ENCODE measurements around the gene MCOLN2. TPM values are rescaled to one million over a fixed set of nuclear protein-coding genes. Genes with fewer than 3 reads are reported as not detected.

The MCOLN2 gene
- total RNA-seq, 1 experiment from 2014 or later = 3.8 TPM

DNA sequence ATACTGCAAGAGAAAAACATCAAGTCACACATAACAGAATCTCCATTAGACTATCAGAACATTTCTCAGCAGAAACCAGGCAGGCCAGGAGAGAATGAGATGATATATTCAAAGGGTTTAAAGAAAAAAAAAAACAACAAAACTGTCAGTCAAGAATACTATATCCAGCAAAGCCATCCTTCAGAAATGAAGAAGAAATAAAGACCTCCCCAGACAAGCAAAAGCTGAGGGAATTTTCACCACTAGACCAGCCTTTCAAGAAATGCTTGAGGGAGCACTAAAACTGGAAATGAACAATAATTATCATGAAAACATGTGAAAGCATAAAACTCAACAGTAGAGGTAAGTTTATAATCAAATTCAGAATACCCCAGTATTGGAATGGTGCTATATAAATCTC lies 47.2 kb downstream of the MCOLN2 start:
- peaks cover 7% of the 10 kb centered on the region; the same call in 1 of the 2 replicates for H3K9me3 Mint-ChIP-seq
- CTCF ChIA-PET = interaction anchor here (0.5 kb wide), 1 partner anchor 48 kb away, joined by 3 read pairs; the partner anchor contains the start of gene MCOLN2

More for the DNA sequence above, 47.2 kb downstream of the MCOLN2 start:
- Mint-ChIP-seq H3K4me1 (peaks cover 32% of the 10 kb centered on the region), H3K4me3 (no peak overlapping the region), H3K36me3 (0 out of 2 replicates have a peak, but pooled peaks cover 5% of the 10 kb centered on the region), H3K27me3 (ENCODE audit: low read depth) (no peaks in the 10 kb centered on the region), H3K27ac (no peak overlapping the region)
- DNase-seq (ENCODE audit: low spot score) = no peak
- no peak for TF ChIP-seq JAZF1 (CRISPR knock-in tag; IDR thresholded peaks at IDR 0.05)
- no peak for TF ChIP-seq TP53 (CRISPR knock-in tag; IDR thresholded peaks at IDR 0.05)
- TF ChIP-seq SMAD4 (CRISPR knock-in tag; IDR thresholded peaks at IDR 0.05) = no peak
- TF ChIP-seq HMGA2 (CRISPR knock-in tag; IDR thresholded peaks at IDR 0.05) = no peak
- no peak for TF ChIP-seq ZNF671 (CRISPR knock-in tag; IDR thresholded peaks at IDR 0.05)
- TF ChIP-seq ZMAT4 (CRISPR knock-in tag; IDR thresholded peaks at IDR 0.05) = no peak
- no peak for TF ChIP-seq TCF7 (CRISPR knock-in tag; IDR thresholded peaks at IDR 0.05; ENCODE audit: low read depth)
- no peak for TF ChIP-seq FOXP4 (CRISPR knock-in tag; IDR thresholded peaks at IDR 0.05)
- TF ChIP-seq ATF2 (CRISPR knock-in tag; IDR thresholded peaks at IDR 0.05; ENCODE audit: borderline replicate concordance, low read depth) = no peak
- TF ChIP-seq SOX15 (CRISPR knock-in tag; IDR thresholded peaks at IDR 0.05) = no peak
- no peak for TF ChIP-seq PRRX2 (CRISPR knock-in tag; IDR thresholded peaks at IDR 0.05)
- TF ChIP-seq, protein P1, sequence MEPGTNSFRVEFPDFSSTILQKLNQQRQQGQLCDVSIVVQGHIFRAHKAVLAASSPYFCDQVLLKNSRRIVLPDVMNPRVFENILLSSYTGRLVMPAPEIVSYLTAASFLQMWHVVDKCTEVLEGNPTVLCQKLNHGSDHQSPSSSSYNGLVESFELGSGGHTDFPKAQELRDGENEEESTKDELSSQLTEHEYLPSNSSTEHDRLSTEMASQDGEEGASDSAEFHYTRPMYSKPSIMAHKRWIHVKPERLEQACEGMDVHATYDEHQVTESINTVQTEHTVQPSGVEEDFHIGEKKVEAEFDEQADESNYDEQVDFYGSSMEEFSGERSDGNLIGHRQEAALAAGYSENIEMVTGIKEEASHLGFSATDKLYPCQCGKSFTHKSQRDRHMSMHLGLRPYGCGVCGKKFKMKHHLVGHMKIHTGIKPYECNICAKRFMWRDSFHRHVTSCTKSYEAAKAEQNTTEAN (CRISPR knock-in tag; IDR thresholded peaks at IDR 0.05) = no peak
- TF ChIP-seq NFATC4 (CRISPR knock-in tag; IDR thresholded peaks at IDR 0.05) = no peak
- no peak for TF ChIP-seq NR2C2 (CRISPR knock-in tag; IDR thresholded peaks at IDR 0.05)
- TF ChIP-seq, protein P2, sequence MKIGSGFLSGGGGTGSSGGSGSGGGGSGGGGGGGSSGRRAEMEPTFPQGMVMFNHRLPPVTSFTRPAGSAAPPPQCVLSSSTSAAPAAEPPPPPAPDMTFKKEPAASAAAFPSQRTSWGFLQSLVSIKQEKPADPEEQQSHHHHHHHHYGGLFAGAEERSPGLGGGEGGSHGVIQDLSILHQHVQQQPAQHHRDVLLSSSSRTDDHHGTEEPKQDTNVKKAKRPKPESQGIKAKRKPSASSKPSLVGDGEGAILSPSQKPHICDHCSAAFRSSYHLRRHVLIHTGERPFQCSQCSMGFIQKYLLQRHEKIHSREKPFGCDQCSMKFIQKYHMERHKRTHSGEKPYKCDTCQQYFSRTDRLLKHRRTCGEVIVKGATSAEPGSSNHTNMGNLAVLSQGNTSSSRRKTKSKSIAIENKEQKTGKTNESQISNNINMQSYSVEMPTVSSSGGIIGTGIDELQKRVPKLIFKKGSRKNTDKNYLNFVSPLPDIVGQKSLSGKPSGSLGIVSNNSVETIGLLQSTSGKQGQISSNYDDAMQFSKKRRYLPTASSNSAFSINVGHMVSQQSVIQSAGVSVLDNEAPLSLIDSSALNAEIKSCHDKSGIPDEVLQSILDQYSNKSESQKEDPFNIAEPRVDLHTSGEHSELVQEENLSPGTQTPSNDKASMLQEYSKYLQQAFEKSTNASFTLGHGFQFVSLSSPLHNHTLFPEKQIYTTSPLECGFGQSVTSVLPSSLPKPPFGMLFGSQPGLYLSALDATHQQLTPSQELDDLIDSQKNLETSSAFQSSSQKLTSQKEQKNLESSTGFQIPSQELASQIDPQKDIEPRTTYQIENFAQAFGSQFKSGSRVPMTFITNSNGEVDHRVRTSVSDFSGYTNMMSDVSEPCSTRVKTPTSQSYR (CRISPR knock-in tag; IDR thresholded peaks at IDR 0.05) = no peak
- TF ChIP-seq ESRRA (CRISPR knock-in tag; IDR thresholded peaks at IDR 0.05; ENCODE audit: borderline replicate concordance) = no peak
- TF ChIP-seq, protein P3, sequence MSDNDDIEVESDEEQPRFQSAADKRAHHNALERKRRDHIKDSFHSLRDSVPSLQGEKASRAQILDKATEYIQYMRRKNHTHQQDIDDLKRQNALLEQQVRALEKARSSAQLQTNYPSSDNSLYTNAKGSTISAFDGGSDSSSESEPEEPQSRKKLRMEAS (CRISPR knock-in tag; IDR thresholded peaks at IDR 0.05) = no peak
- ATAC-seq = no peak
- POLR2A ChIA-PET = no interaction called here
